OCI-LY1 (cell line): ENCODE data around the gene UMODL1.

Source experiments
- CTCF ChIP-seq: fragments of 200-600 bp; sonication (generic), shearing (Covaris generic); IDR thresholded peaks from 2 replicates; pipeline ENCODE4 v1.5.1; 2017; ENCODE audit warnings: mild to moderate bottlenecking, antibody characterized with exemption, low read length, moderate library complexity, mixed read lengths
- EZH2 ChIP-seq: fragments of 200-600 bp; sonication (generic), shearing (Covaris generic); IDR thresholded peaks from 2 replicates; pipeline ENCODE4 v1.8.0; 2017; ENCODE audit warnings: borderline replicate concordance, mixed run types, mild to moderate bottlenecking, antibody characterized with exemption, low read length, moderate library complexity, mixed read lengths

- TF ChIP-seq CTCF (no peak), EZH2 (no peak)
Measured at GRCh38 chr21:42067531-42068255, 3.4 kb upstream of the UMODL1 start.
